Breast epithelium (tissue), 3 donors: Measurements from ENCODE around the gene PLAGL1.

Experiments used
- POLR2A ChIP-seq: fragments of 450-650 bp; IDR thresholded peaks from one replicate; pipeline ENCODE4 v1.6.1; 2016; ENCODE audit warnings: antibody characterized with exemption, mild to moderate bottlenecking, moderate library complexity
- TF ChIP-seq, protein P1 (sequence below), 3 donors: fragments of 450-650 bp; IDR thresholded peaks; one replicate each; pipeline ENCODE4 v1.5.1; 2016 to 2017; ENCODE audit warnings: antibody characterized with exemption in 3 of 3, mild to moderate bottlenecking in 3 of 3, moderate library complexity in 3 of 3

DNA sequence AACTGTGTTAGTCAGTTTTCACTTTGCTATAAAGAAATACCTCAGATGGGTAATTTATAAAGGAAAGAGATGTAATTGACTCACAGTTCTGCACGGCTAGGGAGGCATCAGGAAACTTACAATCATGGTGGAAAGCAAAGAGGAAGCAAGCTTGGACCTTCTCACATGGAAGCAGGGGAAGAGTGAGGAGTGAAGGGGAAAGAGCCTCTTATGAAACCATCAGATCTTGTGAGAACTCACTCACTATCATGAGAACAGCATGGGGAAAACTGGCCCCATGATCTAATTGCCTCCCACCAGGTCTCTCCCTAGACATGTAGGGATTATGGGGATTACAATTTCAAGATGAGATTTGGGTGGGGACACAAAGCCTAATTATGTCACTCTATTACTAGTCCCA lies 41.3 kb upstream of the PLAGL1 start:
- TF ChIP-seq, protein P1, sequence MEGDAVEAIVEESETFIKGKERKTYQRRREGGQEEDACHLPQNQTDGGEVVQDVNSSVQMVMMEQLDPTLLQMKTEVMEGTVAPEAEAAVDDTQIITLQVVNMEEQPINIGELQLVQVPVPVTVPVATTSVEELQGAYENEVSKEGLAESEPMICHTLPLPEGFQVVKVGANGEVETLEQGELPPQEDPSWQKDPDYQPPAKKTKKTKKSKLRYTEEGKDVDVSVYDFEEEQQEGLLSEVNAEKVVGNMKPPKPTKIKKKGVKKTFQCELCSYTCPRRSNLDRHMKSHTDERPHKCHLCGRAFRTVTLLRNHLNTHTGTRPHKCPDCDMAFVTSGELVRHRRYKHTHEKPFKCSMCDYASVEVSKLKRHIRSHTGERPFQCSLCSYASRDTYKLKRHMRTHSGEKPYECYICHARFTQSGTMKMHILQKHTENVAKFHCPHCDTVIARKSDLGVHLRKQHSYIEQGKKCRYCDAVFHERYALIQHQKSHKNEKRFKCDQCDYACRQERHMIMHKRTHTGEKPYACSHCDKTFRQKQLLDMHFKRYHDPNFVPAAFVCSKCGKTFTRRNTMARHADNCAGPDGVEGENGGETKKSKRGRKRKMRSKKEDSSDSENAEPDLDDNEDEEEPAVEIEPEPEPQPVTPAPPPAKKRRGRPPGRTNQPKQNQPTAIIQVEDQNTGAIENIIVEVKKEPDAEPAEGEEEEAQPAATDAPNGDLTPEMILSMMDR (IDR thresholded peaks at IDR 0.05), result no peak
- TF ChIP-seq POLR2A, result no peak
